ENCODE data around the gene TSHZ2.

TSHZ2 gene

DNA sequence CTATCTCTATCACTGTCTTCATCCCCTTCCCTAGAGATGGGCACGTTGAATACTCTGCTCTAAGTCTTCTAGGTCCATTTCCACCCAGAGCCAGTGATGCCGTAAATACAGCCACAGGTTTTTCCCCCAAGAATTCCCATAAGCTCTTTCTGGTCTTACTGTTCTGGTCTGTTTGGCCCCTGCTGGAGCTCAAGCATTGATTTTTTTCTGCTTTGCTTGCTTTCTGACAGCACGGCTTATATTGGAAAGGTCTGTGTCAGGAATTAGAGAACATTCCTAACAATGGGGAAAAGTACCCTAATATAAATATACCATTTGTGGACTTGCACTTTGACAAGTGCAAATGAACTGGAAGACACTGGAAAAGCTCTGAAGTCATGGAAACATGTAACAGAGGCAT, 302.6 kb downstream of the TSHZ2 start:
- no peak for DNase-seq

DNA sequence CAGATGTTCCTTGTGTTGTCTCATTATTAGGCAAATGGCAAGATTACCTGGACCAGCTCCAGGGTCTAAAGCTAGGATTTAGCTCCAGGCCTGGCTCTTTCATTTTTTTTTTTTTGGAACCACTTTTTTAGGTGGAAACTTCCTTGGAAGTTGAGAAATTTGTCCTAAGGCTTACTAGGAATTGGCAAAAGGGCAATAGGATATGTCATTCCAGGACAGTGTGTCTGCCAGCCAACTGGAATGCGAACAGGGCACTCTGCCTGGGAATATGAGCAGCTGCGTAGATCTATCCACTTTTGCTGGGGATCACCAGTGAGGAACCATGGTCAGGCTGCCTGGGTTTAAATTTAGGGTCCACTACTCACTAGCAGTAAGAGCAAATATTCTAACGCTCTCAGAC, 304.0 kb downstream of the TSHZ2 start:
- DNase-seq = no peak

DNA sequence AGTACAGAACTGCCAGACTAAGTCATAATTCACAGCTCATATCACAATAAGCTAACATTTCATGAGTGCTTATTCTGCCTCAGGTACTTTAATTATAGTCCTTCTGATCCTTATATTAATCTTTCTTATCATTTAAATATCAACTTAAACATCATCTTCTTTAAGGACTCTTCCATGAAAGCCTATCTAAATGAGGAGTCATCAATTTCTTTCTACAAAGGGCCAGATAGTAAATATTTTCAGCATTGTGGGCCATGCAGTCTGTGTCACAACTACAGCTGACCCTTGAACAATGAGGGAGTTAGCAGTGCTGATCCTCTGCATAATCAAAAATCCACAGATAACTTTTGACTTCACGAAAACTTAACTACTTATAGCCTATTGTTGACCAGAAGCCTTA, 306.4 kb downstream of the TSHZ2 start:
- DNase-seq = no peak

DNA sequence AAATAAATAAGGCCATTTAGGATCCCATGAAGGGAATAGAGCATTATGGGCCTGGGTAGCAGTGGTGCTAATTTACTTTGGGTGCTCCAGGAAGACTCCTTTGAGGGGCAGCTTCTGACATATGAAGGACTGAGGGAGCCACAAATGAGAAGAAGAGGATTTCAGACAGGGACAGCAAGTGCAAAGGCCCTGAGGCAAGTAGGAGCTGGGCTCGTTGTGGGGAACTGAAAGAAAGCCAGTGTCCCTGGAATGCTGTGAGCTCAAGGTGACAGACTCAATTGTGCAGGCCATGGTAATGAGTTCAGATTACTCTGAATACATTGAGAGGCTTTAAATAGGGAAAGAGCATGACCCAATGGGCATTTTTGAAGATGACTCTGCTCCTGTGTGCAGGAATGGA, 307.6 kb downstream of the TSHZ2 start:
- DNase-seq = no peak

DNA sequence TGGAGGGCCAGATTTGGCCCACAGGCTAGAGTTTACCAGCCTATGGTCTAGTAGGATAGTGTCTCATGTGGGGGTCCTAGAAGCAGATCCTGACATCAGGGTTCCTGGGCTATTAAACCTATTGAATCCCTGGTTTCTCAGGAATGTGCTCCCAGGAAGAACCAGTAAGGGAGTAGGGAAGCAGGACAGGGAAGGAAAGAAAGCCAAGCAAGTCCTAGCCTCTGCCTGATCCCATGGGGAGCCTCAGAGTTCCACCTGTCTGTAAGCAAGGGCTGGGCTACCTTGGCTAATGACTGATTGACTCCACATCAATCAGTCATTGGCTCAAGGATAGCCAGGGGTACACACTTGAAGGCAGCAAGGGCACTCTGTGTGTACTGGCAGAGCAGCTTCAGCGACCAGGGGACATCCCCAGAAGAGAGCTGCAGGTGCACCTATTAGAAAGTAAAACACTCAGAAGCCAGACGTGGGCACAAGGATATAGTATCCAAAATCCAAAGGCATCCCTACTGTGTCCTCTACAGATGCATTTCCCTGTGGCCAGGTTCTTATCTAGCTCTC, 309.5 kb downstream of the TSHZ2 start:
- no peak for DNase-seq

DNA sequence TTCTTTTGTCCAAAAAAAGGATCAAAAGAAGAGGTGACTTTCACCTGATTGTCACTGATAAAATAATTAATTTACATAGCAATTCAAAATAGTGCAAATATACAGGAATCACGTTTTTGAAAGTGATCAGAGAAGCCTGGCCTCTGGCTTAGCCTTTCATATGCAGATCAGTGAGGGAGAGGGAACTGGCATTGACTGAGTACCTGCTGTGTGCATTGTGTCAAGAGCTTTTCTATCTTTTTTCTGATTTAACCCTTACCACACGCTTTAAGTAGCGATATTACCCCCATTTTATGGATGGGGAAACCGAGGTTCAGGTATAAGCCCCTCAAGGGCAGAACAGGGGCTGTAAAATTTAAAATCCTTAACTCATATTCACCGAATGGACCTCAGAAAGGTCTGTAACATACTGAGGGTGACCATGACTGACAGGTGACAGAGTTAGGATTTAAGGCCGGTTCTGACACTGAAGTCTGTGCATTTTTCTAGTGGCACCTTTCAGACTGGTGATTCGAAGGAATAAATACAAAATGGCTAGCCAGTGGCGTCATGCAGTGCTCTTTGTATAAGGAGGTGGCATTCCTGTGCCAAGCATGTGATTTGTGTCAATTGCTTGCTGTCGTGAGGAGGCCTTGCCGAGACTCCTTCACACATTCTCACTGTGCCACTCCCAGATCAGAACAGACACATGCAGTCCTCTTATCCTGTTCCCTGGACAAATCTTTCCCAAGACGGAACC, 310.2 kb downstream of the TSHZ2 start:
- no peak for DNase-seq

DNA sequence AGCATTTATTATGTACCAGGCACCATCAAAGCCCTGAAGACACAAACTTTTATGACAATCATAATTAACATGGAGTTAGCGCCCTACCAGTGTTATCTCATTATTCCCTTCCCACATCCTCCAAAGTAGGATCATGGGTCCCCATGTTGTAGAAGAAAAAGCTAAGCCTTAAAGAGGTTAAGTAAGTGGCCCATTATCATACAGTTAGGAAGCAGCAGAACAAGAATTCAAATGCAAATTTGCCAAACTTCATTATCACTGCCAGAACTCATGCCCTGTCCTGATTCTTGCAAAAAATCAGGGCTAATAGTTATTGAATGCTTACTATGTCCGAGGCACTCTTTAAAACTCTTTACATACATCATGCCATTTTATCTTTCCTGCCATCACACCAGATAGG, 310.9 kb downstream of the TSHZ2 start:
- DNase-seq = no peak

DNA sequence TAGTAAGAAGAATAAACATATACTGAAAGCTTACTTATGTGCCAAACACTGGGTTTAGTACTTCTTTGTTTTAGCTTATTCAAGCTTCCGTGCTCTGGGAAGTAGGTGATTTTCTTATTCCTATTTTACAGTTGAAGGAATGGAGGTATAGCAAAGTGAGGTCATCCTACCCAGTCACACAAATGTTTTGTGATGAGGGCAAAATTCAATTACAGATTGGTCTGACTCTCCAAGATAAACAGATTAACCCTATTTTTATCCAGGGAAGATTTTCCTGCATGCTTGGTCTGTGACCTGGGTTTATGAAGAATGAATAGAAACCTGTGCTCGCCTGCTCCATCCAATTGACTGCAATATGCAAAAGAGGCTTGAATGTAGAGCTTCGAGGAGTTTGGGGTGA, 311.4 kb downstream of the TSHZ2 start:
- DNase-seq = no peak

DNA sequence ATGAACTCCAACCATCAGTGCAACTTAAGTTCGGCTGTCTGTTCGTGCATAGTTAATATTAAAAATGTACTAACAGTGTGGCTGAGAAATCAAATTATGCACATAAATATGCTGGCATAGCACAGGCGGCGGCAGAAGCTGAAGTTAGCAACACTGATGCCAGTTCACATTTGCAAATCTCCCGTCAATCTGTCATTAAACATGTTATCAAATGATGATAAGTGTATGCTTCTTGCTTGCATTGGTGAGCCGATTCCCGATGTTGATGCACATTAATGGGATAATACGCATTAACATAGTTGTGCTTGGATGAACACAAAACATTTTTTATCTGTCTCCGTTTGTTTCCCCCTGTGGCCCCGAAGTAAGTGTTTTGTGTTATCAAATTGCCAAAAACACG, 312.1 kb downstream of the TSHZ2 start:
- DNase-seq = no peak

DNA sequence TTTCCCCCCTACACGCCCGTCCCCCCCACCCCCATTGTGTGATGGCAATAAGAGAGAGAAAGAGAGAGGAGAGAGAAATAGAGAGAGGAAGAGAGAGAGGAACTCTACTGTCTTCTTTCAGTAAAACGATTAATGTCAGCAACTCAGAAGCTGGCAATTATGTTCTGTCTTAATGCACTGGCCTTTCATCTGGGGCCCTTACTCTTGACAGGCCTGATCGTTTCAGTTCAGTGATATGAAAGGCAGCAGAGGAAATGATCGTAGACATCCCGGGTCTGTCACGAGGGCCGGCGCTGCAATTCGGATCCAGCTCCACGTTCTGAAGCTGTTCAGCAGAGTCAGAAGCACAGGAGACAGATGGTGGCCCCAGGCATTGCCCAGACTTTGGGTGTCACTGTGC, 312.5 kb downstream of the TSHZ2 start:
- DNase-seq = no peak

DNA sequence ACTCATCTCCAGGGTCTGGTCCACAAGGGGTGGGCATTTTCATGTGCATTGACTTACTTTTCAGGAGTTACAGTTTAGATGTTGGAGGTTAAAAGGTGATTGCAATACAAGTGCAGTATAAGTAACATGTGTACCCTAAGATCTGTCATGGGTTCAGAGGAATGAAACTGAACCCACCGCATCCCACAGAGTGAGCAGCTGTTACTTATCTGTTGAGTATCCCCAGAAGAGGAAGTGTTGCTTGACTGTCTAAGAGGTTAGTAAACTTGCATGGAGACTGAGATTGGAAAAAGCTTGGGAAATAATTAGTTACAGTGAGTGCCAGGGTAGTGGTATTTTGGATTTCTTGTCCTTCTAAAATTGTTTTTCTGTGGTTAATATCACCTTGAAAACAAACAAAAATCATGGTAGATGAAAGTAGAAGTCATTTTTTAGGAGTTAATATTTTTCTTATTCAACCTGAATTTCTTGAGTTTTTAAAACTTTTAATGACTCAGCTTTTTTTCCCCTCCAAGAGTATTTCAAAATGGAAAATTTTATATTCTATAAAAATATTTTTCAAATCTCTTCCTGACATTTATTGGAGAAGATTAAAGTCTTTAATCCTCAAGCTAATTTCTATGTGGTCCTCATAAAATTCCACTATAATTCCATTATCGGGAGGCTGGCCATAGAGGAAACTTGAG, 315.3 kb downstream of the TSHZ2 start:
- DNase-seq = no peak

DNA sequence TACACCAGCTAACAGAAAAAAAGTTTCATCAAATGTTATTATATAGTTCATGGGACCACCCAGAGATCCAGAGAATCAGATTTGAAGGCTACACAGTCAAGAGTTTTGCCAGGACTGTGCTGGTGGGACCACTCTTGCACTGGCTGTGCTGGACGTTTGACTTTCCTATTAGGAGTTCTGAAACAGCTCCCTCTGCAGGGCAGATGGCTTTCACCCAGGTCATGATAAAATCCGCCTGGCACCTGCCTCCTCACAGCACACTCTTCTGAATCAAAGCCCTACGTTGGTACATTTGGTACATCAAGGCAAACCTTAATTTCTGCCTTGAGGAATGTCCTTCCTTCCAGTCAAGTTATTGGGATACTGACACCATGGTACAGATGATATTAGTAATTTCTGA, 319.4 kb downstream of the TSHZ2 start:
- no peak for DNase-seq

DNA sequence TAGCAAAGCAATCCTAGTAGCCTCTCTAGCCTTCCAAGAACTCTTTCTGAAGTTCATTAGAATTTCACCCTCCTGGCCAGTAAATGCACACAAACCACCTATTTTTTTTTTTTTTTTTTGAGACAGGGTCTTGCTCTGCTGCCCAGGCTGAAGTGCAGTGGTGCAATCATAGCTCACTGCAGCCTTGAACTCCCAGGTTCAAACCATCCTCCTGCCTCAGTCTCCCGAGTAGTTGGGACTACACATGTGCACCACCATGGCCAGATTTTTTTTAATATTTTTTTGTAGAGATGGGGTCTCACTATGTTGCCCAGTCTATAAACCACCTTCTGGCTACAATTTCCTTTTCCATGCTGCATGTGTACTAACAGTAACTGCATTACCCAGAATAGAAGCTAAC, 320.2 kb downstream of the TSHZ2 start:
- DNase-seq = no peak

DNA sequence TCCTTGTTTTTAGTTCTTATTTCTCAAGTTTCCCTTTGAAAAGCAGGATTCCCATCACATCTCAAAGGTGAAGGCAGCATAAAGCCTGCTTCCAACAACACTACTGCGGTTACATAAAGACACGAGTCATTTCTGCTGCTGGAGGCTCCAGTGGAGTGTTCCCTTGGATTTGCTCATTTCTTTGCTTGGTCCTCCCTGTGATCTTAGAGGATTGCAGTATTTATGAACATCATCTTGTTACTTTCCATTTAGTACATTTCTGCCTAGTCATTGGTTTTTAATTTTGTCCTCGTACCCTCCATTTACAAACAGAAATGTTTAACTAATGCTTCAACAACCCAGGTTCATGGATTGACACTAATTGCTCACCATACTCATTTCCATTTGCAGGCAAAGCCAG, 322.6 kb downstream of the TSHZ2 start:
- no peak for DNase-seq

DNA sequence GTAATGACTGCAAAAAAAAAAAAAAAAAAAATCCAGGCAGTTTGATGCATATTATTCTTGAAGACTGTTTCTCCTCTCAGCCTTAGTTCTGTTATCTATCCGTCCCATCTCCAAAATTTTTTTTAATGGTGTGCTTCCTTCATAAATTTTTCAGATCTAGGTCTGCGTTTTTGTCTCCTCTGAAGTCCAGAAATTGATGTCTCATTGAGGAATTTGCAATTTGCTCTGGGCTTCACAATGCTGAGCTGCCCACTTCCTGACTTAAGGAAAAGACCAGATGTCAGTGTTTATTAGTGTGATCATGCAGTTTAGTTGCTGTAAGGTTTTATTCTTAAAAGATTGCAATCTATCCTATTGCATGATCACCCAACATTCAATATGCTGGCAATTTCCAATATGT, 323.9 kb downstream of the TSHZ2 start:
- DNase-seq = no peak

DNA sequence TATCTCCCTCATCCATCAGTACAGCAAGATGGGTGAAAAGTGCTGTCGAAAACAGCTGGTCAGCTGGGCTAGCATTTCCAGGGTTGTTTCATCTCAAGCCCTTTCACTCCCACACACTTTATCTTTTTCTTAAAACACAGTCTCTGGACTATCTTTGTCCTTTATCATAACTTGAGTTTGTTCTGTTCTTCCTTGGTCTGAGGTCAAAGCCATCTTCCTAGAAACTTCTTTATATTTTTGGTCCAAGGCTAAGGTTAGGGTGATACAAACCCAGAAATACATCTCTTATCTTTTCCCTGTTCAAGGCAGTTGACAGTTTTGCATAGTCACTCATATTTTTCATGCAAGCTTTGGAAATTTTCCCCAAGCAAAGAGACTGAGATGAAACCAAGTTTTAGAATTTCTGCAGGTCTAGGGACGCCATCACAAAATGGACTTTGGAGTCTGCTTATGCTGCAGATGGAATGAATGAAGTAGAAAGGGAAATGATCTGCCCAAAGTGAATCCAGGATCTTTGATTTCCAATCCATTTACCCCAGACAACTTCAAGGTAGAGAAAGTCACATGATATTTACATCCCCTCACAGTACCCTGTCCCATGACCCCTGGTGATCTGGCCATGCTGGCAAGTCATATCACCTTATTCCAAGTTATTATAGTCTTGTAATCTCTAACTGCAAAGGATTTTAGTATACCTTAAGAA, 324.4 kb downstream of the TSHZ2 start:
- DNase-seq = no peak

DNA sequence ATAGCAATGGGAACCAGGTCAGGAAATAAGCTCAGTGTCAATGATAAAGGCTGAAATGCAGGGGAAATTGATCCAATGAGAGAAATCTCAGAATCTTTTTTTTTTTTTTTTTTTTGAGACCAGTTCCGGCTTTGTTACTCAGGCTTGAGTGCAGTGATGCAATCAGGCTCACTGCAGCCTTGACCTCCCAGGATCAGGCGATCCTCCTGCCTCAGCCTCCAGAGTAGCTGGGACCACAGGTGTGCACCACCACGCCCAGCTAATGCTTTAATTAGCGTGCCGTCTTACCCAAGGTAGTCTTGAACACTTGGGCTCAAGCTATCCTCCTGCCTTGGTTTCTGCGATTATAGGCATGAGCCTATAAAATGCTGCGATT, 325.0 kb downstream of the TSHZ2 start:
- DNase-seq = no peak

DNA sequence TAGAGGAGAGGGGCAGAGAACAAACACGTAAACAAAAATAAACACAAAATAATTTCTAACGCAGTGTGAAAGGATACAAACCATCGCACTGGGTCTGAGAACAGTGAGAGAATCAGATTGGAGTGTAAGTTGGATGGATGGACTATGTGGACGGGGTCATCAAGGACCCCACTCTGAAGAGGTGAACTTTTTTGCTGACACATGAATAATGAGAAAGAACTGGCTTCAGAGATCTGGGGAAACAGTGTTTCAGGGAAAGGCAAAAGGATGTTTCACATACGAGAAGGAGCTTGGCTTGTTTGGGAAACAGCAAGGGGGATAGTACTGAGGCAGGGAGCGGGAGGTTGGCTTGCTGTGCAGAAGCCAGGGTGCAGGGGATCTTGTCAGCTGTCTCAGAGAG, 326.1 kb downstream of the TSHZ2 start:
- DNase-seq = no peak

DNA sequence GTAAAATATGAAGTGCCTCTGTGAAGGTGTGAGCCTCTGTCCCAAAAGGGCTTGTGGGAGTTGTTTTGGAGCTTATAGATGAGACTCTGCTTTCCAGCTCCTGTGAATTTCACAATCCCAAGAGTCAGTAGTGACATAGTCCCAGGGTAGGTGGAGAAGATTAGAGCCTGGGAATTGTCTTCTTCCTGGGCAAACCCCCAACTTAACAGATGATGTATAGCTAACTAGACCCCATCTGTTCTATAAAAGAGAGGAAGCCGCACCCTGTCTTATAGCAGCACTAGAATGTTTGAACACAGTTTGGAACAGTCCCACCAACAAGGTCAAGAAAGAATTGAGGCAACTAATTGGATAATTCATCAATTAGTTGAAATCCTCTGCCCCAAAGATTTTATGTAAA, 326.8 kb downstream of the TSHZ2 start:
- DNase-seq = no peak

DNA sequence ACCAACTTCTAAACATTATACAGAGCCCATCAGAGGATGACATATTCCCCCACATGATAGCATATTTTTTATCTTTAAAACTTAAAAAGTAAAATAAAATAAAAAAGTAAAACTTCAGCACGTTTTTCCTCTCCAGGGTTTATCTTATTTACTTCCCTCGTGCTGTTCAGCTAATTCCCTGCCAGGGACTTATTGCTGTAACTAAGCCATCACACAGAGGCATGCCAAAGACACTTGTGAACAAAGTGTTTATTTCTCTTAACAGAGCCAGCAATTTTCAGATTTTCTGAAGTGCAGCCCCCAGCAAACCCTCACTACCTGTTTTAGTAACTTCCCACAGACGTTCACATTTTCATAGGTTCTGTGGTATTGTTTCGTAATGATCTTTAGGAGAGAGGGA, 327.7 kb downstream of the TSHZ2 start:
- DNase-seq = no peak

DNA sequence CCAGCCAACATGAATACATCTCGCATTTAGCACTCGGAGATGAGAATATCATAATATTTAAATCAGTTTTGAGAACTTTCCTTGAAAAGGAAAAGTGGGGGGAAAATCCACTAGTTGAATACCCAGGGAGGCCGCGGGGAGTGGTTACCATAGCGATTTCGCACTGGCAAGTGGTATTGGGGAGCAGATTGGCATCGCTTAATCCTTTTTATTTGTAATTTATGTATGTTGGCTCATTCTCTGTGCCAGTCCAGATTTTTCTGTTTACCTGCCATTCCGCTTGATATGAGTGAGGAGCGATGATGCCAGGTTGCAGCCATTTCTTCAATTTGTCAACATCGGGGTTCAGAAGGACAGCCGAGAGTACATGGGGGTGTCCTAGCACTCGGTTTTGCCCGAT, 329.7 kb downstream of the TSHZ2 start:
- DNase-seq = no peak

DNA sequence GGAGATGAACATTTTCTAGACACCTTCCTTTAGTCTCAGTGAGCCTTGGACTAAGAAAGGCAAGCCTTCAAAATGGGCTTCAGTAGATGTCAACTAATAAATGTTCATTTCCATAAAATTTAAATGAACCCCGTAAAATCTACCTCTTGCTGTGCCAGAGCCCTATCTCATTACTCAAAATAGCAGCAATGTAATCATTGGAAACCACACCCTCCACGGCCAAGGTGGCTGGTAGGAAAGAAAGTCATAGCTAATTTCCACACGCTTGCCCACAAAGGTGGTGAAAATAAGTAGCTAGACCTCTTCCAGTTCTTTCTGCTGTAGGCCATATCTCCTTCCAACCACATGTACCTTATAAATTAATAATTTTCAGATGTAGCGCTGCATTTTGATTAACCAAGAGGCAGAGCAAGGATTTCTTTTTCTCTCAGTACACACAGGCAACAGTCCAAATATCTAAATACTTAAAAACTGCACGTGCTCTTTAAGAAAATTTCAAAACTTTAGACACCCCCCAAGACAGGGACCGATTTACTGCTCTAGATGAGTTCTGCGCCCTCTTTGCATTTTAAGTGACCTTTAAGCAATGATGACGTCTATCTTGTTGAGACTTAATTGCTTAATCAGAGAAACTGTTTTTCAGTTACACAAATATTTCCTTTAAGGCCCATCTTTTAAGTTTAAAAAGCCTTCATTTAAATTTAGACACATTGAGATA, 330.7 kb downstream of the TSHZ2 start:
- DNase-seq = no peak
